HG02798 (cell line): ENCODE data around the gene ZNF512B.
"Not testable (repeated sequence)": the region's sequence is repeated elsewhere in the genome, so short reads cannot be mapped to it uniquely, and the experiment has no call there.

Experiments used
- ATAC-seq: cut with Tn5 transposase; IDR thresholded peaks from one replicate; pipeline ENCODE4 v1.9.1; 2021; ENCODE audit warnings: mild to moderate bottlenecking; ENCODE audit not compliant: unreplicated experiment, poor library complexity

ZNF512B gene

DNA sequence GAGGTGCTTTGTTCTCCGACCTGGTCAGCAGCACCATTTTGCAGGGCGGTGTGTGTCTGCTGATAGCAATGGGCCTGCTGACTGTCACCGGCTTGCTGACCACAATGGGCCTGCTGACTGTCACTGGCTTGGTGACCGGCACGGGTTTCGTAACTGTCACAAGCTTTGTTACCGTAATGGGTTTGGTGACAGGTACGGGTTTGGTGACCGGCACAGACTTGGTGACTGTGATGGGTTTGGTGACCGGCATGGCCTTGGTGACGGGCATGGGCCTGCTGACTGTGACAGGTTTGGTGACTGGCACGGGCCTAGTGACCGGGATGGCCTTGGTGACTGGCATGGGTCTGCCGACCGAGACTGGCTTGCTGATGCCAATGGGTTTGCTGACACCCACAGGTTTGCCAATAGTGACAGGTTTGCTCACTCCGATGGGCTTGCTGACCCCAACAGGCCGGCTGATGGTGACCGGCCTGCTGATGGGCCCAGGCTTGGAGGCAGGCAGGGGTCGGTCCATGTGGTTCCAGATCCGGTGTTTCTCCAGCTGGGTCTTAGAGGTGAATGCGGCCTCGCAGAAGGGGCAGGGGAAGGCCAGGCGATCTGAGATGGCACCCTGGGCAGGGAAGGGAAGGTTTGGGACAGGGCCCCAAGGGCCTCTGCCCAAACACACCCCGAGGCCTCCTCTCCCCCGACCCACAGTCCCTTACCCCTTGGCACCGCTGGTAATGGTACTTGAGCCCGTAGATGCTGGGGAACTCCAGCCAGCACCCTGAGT lies 3.4 kb downstream of the ZNF512B start:
- ATAC-seq: no peak

DNA sequence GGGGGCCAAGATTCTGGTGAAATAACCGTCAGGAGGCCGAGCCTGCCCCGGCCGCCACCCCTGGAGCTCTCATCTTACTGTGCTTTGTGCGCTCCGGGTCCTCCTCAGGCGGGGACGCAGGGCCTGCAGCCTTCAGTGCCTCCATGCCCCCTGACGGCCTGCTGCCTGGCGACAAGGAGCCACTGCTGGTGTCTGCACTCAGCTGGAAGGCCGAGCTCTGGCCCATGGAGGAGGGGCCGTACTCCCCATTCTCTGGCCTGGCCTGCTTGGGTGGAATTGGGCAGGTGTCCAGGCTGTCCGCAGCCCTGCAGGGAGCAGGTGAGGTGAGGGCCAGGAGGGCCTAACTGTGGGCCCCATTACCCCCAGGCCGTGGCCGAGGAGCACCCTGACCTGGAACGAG lies 5.3 kb downstream of the ZNF512B start:
- no peak for ATAC-seq

DNA sequence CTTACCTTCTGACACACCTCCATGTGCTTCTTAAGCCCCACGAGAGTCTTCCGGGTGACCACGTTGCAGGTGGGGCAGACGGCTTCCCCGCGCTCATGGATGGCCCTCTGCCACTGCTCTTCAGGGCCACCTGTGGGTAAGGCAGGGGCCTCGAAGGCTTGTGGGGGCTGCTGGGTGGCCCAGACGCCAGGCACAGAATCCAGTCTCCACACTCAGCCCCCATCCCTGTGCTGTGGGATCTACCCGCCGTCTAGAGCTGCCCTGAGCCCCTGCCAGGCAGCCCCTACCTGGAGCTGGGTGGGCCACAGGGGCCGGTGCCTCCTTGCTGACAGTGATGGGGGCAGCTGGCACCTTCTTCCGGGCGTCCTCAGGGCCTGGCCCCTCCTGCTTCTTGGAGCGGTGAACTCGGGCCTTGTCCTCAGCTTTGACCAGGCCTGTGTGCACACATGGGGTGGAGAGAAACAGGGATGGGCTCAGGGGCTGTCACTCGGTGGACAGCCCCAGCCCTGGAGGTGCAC lies 5.9 kb downstream of the ZNF512B start:
- ATAC-seq: no peak

DNA sequence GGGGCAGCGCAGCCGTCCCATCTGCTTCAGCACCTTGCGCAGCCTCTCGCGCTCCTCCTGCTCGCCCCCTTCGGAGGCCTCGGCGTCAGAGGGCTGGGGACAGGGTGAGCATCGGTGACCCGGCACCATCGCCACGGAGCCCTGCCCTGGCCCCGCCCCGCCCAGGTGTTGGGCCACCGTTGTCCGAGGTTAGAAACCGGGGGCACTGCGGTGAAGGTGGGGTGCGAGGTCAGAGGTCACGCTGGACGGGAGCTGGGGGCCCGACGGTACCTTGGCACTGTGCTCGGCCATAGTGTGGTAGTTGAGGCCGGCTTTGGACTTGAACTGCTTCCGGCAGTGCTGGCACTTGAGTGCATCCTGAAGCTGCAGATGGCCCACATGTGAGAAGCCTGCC lies 6.4 kb downstream of the ZNF512B start:
- ATAC-seq: no peak

DNA sequence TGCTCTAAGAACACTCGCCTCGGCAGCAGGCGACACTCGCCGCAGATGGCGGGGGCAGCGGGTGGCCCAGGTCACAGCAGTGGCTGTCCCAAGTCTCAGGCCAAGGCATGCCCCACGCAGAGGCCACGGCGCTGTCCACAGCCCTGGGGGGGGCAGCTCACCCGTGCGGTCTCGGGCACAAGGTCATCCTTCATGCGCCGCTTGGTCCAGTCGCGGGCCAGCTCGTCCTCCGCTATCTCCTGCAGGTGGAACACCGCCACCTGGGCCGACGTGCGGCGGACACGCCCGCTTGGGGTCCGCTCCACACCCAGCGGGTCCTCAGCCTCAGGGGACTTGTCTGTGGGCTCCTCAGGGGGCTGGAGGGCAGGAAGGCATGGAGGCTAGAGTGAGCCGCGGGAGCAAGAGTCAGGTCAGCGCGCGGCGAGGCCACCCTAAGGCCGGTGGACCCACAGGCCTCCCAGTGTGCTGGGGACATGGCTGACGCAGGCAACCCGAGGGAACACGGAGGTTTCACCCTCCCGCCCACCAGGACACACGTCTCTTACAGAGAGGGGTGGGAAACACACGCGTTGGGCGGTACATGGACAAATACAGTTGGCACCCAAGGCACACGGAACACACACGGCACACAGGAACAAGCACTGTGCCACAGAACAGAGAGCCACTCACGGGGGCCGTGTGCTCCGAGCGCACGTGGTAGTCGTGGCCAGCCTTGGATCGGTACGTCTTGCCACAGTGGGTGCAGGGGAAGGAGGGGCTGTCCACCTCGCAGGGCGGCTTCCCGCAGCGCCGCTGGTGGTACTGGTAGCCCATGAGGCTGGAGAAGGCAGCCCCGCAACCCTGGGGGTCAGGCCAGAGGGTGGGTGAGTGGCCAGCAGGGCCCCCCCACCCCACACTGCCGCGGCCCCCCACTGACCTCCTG lies 7.0 kb downstream of the ZNF512B start:
- no peak for ATAC-seq

DNA sequence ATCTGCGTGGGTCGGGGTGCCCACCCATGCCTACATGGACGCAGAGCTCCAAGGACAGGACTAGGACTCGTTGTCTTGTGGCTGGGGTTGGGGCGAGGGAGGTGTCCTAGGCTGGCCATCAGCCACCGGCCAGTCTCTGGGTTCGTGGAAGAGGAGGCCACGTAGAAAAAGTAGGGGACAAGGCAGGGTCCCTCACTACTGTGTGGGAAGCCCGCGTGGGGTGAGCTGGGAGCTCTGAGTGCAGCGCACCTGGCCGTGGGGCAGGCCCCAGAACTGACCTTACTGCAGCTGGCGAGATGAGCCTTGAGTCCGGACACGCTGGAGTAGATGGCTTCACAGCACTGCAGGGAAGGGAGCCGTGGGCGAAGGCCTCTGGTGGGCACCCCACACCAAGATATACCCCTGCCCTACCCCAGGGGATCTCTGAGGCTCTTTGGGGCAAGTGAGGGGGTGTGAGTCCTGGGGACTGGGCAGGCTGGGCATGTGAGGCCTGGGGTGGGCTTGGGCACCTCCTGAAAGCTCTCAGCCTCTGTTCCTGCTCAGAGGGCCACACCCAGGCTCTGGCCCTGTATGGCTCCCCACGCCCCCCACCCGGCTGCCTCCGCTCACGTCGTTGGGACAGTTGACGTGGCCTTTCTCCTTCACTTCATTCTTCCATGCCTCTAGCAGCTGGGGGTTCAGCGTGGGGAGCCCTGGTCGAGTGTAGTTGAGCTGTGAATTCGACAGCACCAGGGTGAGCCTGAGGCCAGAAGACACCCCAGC lies 7.9 kb downstream of the ZNF512B start:
- ATAC-seq: no peak

DNA sequence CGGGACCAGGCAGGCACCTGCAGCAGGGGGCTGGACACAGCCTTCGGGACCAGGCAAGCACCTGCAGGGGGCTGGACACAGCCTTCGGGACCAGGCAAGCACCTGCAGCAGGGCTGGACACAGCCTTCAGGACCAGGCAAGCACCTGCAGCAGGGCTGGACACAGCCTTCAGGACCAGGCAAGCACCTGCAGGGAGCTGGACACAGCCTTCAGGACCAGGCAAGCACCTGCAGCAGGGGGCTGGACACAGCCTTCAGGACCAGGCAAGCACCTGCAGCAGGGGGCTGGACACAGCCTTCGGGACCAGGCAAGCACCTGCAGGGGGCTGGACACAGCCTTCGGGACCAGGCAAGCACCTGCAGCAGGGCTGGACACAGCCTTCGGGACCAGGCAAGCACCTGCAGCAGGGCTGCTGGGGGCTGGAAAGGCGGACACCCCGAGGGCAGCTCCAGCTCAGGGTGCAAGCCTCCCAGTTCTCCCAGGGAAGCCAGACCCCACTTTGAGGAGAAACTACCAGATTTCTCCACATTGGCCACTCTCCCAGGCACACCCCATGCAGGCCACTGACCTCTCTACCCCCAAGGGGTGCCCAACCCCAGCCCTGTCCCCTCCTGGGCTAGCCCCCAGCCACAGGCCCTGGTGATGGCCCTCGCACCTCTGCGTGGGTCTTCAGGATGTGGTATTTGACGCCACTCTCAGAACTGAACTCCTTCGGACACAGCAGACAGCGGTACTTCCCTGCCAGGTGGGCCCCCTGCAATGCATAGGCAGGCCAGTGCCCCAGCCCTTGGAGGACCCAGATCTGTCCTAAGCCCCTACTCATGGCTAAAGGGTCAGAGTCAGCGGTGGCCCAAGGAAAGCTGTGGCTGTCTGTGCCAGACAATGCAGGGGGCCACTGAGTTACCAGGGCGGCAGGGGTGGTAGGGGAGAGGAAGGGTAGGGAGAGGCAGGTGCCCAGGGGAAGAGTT lies 8.8 kb downstream of the ZNF512B start:
- not testable (repeated sequence) for ATAC-seq

DNA sequence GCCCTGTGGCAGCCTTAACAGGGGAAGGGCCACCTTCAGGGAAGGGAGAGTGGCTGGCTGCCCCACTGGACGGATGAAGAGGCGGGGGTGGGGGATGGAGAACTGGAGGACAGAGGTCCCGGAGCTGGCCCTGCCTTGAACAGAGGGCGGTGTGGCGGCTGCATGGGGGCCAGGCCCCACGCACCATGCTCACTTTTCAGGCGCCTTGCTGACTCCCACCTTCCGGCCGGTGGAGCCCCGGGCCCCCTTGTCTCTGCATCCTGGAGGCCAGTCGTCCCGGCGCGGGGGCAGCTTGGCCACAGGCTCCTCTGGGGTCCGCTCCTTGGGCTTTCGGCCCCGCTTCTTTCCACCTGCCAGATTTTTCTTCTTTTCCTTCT lies 10.0 kb downstream of the ZNF512B start:
- ATAC-seq: no peak

DNA sequence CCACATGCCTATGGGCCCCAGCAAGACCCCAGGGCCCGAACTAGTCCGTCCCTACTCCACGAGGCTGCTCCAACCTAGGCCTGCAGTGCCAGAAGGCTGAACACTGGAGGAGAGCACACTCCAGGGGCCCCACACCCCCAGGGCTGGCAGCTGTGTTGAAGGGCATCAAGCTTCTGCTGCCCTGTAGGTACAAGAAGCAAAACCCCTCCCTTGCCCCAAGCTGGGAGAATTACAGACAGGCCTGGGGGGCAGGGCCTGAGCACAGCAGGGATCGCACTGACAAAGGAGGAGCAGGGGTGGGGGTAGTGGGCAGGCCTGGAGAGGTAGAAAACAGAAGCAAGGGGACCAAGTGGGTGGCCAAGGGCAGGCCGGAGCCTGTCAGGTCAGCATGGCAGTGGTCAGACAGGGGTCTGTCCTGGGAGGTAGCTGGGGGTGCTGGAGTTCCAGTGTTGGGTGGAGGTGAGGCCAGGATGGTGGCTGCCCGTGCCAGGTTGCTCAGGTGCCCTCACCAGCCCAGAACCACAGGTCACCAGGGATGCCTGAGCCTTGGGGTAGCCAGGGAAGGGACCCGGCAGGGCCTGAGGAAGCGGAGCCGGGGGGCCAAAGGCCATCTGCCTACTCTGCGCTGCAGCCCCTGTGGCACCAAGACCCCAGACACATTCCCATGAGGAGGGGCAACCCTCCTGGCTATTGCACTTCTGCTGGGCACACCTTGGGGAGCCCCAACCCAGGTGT lies 10.6 kb downstream of the ZNF512B start:
- no peak for ATAC-seq

DNA sequence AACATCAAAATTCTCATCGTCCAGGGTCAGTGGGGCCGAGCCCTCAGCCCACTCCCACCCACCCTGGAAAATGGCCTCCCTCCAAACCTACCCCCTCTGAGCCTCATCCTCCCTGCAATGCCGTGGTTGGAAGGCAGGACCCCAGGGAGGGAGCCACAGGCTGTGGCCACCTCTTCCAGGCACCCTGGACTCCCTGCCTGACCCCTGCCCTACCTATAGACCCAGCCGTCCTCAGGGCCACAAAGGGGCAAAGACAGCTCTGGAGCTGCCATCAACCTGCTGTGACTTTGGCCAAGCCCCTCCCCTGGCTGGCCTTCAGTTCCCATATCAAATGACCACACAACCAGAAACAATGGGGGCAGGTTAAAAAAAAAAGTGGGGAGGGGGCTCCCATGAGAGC lies 11.3 kb downstream of the ZNF512B start:
- ATAC-seq: no peak

DNA sequence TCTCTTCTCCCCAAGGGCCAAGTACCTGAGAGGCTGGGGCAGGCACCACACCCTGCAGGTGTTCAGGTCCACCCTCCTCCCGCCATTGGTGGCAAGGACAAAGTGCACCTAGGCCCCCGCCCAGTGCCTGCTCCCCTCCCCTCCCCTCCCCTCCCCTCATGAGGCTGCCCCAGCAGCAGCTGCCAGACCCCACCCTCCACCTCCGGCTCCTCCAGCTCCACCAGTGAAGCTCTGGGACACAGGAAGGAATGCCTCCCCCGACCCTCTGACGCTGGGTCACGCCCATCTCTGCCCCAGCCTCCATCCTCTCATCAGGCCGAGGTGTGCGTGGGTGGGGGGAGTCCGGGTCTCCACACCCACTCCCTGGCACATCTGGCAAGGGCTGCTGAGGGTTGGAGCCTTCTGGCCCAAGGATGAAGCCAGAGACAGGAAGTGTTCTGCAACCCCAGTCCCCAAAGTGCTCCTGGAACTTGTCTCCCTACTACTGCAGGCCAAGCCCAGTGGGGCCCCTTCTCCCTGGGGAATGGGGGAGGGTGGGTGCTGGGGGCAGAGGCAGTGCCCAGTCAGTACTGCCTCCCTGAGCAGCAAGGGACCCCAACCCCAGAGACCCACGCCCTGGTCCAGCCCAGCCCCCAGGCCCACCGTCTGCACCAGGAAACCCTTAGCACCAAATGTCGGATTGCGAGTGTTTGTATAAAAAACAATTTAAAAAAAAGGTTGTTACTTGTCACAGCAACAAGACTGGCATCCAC lies 11.9 kb downstream of the ZNF512B start:
- no peak for ATAC-seq

DNA sequence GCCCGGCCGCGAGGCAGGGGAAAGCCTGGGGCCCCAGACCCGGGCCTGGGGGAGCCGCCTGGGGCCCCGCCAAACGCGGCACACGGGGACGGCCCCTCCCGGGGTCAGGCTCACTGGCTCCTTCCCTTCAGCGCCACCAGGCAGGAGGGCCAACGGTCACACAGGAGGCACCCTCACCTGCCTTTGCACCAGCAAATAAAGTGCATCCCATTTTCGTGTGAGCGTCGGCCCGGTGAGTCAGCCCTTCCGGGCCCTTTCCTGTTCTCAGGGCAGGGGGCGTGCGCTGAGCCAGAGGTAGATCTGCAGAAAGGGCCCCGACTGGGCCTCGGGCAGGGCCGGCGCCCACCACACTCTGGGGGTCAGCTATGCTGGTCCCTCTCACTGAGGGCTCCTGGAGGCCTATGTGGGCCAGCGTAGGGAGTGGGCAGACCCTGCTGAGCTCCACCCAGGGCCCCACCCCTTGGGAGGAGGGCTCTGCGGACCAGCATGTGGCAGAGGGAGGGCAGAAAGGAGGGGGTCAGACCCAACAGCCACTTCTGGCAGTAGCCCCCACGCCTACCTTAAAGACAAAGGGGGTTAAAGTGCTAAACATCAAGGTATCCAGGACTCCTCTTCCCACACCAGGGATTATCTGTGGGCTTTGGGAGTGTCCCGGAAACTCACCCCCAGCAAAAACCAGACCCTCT lies 12.6 kb downstream of the ZNF512B start:
- ATAC-seq: peak; percentile 30

DNA sequence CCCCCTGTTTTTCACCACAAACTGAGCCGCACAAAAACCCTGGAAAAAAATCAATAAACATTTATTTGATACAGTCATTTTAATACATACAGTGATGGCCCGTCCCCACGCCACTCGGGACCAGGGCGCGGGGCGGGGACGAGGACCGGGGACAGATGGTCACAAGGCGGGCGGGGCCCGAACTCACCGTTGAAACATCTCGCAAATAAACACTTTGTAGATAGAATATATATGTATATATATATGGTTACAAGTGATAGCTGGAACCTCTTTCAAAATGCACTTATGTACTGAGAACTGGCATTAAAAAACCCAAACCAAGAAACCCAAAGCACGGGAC lies 13.1 kb downstream of the ZNF512B start:
- no peak for ATAC-seq

DNA sequence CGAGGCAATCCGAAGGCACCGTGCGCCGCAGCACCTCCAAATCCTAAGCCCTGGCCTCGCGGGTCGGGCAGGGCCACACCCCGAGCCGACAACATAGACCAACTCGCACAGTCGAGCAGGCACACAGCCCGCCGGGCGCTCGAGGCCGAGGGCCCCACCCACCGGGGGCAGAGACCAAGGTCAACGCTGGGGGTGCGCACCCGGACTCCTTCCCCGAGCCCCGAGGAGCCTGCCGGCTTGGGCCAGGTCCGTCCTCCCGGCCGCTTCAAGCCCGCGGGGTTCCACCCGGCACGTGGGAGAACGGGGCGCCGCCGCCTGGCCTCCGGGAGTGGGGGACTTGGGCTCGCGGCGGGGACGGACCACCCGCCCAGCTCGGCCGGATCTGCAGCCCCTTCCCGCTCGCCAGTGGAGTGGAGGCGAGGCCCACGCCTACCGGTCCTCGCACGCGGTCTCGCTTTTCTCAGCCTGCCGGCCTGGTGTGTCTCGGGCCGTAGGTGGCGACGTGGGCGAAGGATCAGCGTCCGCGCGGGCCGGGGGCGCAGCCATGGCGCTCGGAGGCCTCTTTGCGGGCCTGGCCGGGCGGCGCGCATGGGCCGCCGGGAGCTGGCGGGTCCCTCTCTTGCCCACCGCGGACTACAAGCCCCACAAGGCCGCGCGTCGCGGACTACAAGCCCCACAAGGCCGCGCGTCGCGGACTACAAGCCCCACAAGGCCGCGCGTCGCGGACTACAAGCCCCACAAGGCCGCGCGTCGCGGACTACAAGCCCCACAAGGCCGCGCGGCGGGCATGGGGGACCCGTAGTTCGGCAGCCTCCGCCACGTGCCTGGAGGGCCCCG lies 13.7 kb downstream of the ZNF512B start, which contains the start of gene UCKL1:
Gene UCKL1, minus strand, starts transcription at position 590 of the 837 bp plus-strand sequence. Its CDS starts 44 bp downstream, at position 546.
- peak; percentile 81 for ATAC-seq

DNA sequence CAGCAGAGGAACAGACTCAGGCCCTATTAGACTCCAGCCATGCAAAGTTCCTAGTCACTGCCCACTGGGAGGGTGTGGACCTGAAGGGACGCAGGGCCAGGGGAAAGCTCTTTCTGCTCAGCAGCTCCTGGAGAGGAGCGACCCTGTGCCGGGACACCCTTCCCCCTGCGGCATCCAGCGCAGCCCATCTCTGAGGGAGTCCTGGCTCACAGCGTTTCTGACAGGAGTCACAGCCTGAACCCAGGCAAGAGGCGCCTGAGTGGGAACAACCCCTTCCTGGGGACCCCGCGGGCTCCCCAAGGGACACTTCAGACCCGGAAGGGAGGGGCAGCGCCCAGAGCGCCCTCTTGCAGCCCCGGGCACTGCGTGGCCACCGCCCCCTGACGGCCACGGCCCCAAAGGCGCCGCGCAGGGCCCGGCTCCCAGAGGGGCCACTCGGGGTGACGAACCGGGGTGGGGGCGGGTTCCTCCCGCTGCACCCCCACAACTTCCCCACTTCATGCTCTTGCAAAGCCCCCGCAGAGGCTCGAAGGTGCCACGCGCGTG lies 14.4 kb downstream of the ZNF512B start:
- peak; percentile 11 for ATAC-seq

DNA sequence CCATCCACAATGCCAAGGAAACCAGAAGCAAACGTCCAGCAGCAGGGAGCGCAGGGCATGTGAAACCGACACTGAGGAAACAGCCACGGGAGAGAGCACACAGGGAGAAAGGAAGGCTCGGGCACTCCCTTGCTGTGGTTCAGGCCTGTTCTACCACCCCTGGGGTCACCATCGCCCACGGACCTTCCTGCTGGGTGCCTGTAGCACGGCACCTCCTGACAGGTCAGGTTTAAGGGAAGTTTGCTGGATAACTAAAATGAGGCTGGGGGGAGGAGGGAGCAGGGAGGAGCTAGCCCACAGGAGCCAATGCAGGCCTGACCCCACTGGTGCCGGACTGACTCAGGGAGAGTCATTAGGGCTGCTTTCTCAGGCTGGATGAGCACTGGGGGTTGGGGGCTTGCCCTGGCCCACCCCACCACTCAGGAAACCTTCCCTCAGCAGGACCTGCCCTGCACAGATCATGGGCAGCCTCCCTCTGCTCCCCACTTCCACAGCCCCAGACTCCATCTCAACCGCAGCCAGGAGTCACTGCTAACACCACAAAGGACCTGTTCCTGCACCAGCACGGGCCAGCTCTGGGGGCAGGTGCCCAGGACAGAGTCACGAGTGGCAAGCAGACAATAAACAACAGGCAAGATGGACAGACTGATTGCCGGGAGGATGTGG lies 15.8 kb downstream of the ZNF512B start:
- no peak for ATAC-seq
